GM12872 (cell line): Measurements from ENCODE around the gene VPS8.

Source experiments
- TF ChIP-seq, protein P1 (sequence below): IDR thresholded peaks from 3 replicates; pipeline ENCODE4 v1.5.1; 2011; ENCODE audit warnings: low read depth, mild to moderate bottlenecking, low read length, moderate library complexity; ENCODE audit not compliant: insufficient read depth

The VPS8 gene

DNA sequence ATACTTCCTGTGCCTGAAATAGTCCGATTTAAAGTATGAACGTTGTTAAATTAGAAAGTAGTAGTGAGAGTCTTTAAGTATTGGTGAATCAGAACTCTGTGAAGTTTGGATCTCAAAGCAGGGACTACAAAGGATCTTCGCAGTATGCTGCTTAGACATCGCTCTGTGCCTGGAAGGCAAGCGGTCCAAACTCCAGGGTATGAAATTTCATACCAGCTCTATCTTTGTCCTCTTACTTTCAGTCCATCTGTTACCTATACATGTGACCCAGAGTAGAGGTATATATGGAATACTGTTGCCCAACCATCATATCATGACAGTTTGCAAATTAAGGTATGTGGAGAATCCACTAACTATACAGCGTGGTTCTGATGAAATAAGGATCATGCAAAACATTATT is 34.5 kb downstream of the VPS8 start:
- TF ChIP-seq, protein P1, sequence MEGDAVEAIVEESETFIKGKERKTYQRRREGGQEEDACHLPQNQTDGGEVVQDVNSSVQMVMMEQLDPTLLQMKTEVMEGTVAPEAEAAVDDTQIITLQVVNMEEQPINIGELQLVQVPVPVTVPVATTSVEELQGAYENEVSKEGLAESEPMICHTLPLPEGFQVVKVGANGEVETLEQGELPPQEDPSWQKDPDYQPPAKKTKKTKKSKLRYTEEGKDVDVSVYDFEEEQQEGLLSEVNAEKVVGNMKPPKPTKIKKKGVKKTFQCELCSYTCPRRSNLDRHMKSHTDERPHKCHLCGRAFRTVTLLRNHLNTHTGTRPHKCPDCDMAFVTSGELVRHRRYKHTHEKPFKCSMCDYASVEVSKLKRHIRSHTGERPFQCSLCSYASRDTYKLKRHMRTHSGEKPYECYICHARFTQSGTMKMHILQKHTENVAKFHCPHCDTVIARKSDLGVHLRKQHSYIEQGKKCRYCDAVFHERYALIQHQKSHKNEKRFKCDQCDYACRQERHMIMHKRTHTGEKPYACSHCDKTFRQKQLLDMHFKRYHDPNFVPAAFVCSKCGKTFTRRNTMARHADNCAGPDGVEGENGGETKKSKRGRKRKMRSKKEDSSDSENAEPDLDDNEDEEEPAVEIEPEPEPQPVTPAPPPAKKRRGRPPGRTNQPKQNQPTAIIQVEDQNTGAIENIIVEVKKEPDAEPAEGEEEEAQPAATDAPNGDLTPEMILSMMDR = no peak

- TF ChIP-seq, protein P1 = no peak
Observed at GRCh38 chr3:184848934-184849333, 37.0 kb downstream of the VPS8 start.

DNA sequence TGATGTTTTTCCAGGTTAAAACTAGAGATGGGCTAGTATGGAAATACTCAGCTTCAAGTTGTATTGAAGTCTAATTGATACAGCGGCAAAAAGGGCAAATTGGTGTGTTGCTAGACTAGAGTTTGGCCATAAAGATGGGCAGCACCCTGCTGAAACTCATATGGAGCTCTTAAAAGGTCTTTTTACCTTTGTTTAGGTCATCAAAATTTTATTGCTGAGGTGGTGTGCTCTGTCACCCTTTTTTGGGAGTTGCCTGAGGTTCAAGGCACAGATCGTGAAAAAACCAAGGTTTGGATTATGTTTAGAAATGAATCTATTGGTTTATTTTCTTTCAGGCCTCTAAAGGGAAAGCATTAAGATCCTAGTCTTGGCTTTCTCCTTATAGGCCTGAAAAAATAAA is 38.2 kb downstream of the VPS8 start:
- TF ChIP-seq, protein P1 = no peak

GRCh38 chr3:184857099-184857498 is 45.1 kb downstream of the VPS8 start:
- TF ChIP-seq, protein P1 = no peak

DNA sequence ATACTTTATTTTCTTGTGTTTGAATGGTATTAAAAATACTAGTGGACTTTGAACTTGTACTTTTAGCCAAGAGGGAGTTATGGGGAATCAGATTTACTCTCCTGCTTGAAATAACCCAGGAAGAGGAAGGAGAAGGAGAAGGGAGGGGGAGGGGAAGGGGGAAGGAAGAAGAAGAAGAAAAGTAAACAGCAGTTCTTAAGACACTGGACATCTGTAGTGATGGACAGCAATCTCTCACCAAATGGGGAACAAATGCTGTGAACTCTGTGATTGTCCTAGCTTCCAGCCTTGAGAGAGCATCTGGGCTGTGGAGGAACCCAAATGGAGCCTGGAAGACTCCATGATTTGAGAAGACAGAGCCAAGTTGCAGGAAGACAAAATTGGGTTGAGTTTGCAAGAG is 52.0 kb downstream of the VPS8 start:
- TF ChIP-seq, protein P1 = no peak

GRCh38 chr3:184868477-184868876 is 56.5 kb downstream of the VPS8 start:
- TF ChIP-seq, protein P1 = no peak

GRCh38 chr3:184872200-184872599 is 60.2 kb downstream of the VPS8 start:
- TF ChIP-seq, protein P1 = no peak

GRCh38 chr3:184873141-184873540 is 61.2 kb downstream of the VPS8 start:
- TF ChIP-seq, protein P1 = no peak
